Measurements from ENCODE around the gene KRT72. TPM values are rescaled to one million over a fixed set of nuclear protein-coding genes. Genes with fewer than 3 reads are reported as not detected.
A peak's percentile ranks its signal among the peaks of the same experiment; 100 is the strongest.

KRT72 gene
- total RNA-seq, 2 donors from 2014 or later = 0.43 TPM; not detected in 1

- peaks cover 0 to 15% of the 10 kb centered on the region in 2 donors for H3K27me3 Mint-ChIP-seq
- no peaks in the 10 kb centered on the region for H3K36me3 Mint-ChIP-seq
- H3K4me3 Mint-ChIP-seq = no peak within 1 kb of the TSS
- no peaks in the 10 kb centered on the region for H3K9me3 Mint-ChIP-seq
- H3K27ac Mint-ChIP-seq = no peak within 1 kb of the TSS
- DNase-seq (ENCODE audit: low spot score) = no peak
- peaks cover 22 to 33% of the 10 kb centered on the region in 2 donors for H3K4me1 Mint-ChIP-seq (ENCODE audit: low read depth in 2 of 2)
- ATAC-seq = no peak
Observed at GRCh38 chr12:52573743-52574142, 27.5 kb downstream of the KRT72 start, which contains the start of gene KRT74. KRT74 (minus strand) TSS chr12:52573843; CDS start chr12:52573777, 66 bp downstream.

- Mint-ChIP-seq H3K4me1 (ENCODE audit: low read depth in 2 of 2) (peaks cover 25 to 38% of the 10 kb centered on the region in 2 donors), H3K27ac (no peak overlapping the region), H3K27me3 (peaks cover 0 to 15% of the 10 kb centered on the region in 2 donors), H3K9me3 (no peaks in the 10 kb centered on the region), H3K4me3 (no peak overlapping the region), H3K36me3 (no peaks in the 10 kb centered on the region)
- ATAC-seq (no peak), DNase-seq (ENCODE audit: low spot score) (no peak)
Observed at GRCh38 chr12:52573306-52573705, 28.0 kb downstream of the KRT72 start.

GRCh38 chr12:52570511-52570910 is 30.8 kb downstream of the KRT72 start:
- H3K4me3 Mint-ChIP-seq = no peak overlapping the region

GRCh38 chr12:52568111-52568510 is 33.2 kb downstream of the KRT72 start:
- DNase-seq (ENCODE audit: low spot score) (no peak), ATAC-seq (no peak)
- peaks cover 0 to 11% of the 10 kb centered on the region in 2 donors for H3K27me3 Mint-ChIP-seq
- peak overlapping the region; percentile 28 for H3K4me3 Mint-ChIP-seq
- H3K27ac Mint-ChIP-seq = peak overlapping the region in 1 of 2 donors; percentile 62
- H3K9me3 Mint-ChIP-seq = no peaks in the 10 kb centered on the region
- H3K36me3 Mint-ChIP-seq = no peaks in the 10 kb centered on the region
- H3K4me1 Mint-ChIP-seq (ENCODE audit: low read depth in 2 of 2) = peaks cover 29 to 53% of the 10 kb centered on the region in 2 donors

More at GRCh38 chr12:52570511-52570910, 30.8 kb downstream of the KRT72 start:
- DNase-seq (ENCODE audit: low spot score) (no peak), ATAC-seq (no peak)
- Mint-ChIP-seq H3K4me1 (ENCODE audit: low read depth in 2 of 2) (peaks cover 34 to 52% of the 10 kb centered on the region in 2 donors), H3K27ac (no peak overlapping the region), H3K9me3 (no peaks in the 10 kb centered on the region), H3K36me3 (no peaks in the 10 kb centered on the region), H3K27me3 (peaks cover 0 to 12% of the 10 kb centered on the region in 2 donors)

GRCh38 chr12:52566847-52567291 is 34.4 kb downstream of the KRT72 start:
- peak overlapping the region; percentile 67 for H3K4me3 Mint-ChIP-seq
- H3K36me3 Mint-ChIP-seq = no peaks in the 10 kb centered on the region
- H3K4me1 Mint-ChIP-seq (ENCODE audit: low read depth in 2 of 2) = peaks cover 29 to 50% of the 10 kb centered on the region in 2 donors
- peaks cover 0 to 3% of the 10 kb centered on the region in 2 donors for H3K27me3 Mint-ChIP-seq
- peak overlapping the region; percentile 35 to 60 for H3K27ac Mint-ChIP-seq
- ATAC-seq = peak; percentile 91 to 94
- peak; percentile 83 for DNase-seq (ENCODE audit: low spot score)
- H3K9me3 Mint-ChIP-seq = no peaks in the 10 kb centered on the region

GRCh38 chr12:52564582-52564981 is 36.7 kb downstream of the KRT72 start:
- H3K4me1 Mint-ChIP-seq (ENCODE audit: low read depth in 2 of 2) = peaks cover 42 to 56% of the 10 kb centered on the region in 2 donors
- no peaks in the 10 kb centered on the region for H3K27me3 Mint-ChIP-seq
- ATAC-seq (no peak), DNase-seq (ENCODE audit: low spot score) (no peak)
- H3K27ac Mint-ChIP-seq = no peak overlapping the region
- no peaks in the 10 kb centered on the region for H3K36me3 Mint-ChIP-seq
- no peaks in the 10 kb centered on the region for H3K9me3 Mint-ChIP-seq
- H3K4me3 Mint-ChIP-seq = no peak overlapping the region

GRCh38 chr12:52561880-52562449 is 39.3 kb downstream of the KRT72 start:
- Mint-ChIP-seq H3K27me3 (no peaks in the 10 kb centered on the region), H3K9me3 (no peaks in the 10 kb centered on the region), H3K36me3 (no peaks in the 10 kb centered on the region), H3K4me3 (no peak overlapping the region), H3K27ac (no peak overlapping the region), H3K4me1 (ENCODE audit: low read depth in 2 of 2) (peaks cover 45 to 56% of the 10 kb centered on the region in 2 donors)
- DNase-seq (ENCODE audit: low spot score) (no peak), ATAC-seq (no peak)

GRCh38 chr12:52559979-52560378 is 41.3 kb downstream of the KRT72 start:
- Mint-ChIP-seq H3K4me1 (ENCODE audit: low read depth in 2 of 2) (peaks cover 55% of the 10 kb centered on the region in 2 donors), H3K9me3 (no peaks in the 10 kb centered on the region), H3K36me3 (no peaks in the 10 kb centered on the region), H3K27ac (peak overlapping the region in 1 of 2 donors; percentile 47), H3K4me3 (peak overlapping the region; percentile 6), H3K27me3 (no peaks in the 10 kb centered on the region)
- ATAC-seq (no peak), DNase-seq (ENCODE audit: low spot score) (no peak)

GRCh38 chr12:52558781-52559445 is 42.4 kb downstream of the KRT72 start:
- DNase-seq (ENCODE audit: low spot score) (no peak), ATAC-seq (peak in 1 of 2 donors; percentile 18)
- peaks cover 62 to 65% of the 10 kb centered on the region in 2 donors for H3K4me1 Mint-ChIP-seq (ENCODE audit: low read depth in 2 of 2)
- H3K36me3 Mint-ChIP-seq = no peaks in the 10 kb centered on the region
- H3K9me3 Mint-ChIP-seq = peaks cover 3% of the 10 kb centered on the region
- H3K4me3 Mint-ChIP-seq = peak overlapping the region; percentile 54
- no peaks in the 10 kb centered on the region for H3K27me3 Mint-ChIP-seq
- H3K27ac Mint-ChIP-seq = peak overlapping the region in 1 of 2 donors; percentile 49

- peaks cover 68 to 70% of the 10 kb centered on the region in 2 donors for H3K4me1 Mint-ChIP-seq (ENCODE audit: low read depth in 2 of 2)
- H3K27ac Mint-ChIP-seq = peak overlapping the region in 1 of 2 donors; percentile 77
- no peaks in the 10 kb centered on the region for H3K36me3 Mint-ChIP-seq
- H3K9me3 Mint-ChIP-seq = peaks cover 3% of the 10 kb centered on the region
- peak overlapping the region; percentile 37 for H3K4me3 Mint-ChIP-seq
- ATAC-seq = no peak
- DNase-seq (ENCODE audit: low spot score) = no peak
- H3K27me3 Mint-ChIP-seq = no peaks in the 10 kb centered on the region
Observed at GRCh38 chr12:52557476-52557875, 43.8 kb downstream of the KRT72 start.

GRCh38 chr12:52555577-52555976 is 45.7 kb downstream of the KRT72 start:
- no peaks in the 10 kb centered on the region for H3K36me3 Mint-ChIP-seq
- H3K9me3 Mint-ChIP-seq = peaks cover 3% of the 10 kb centered on the region
- ATAC-seq (no peak), DNase-seq (ENCODE audit: low spot score) (no peak)
- peaks cover 0 to 6% of the 10 kb centered on the region in 2 donors for H3K27me3 Mint-ChIP-seq
- H3K27ac Mint-ChIP-seq = peak overlapping the region; percentile 65 to 74
- H3K4me3 Mint-ChIP-seq = peak overlapping the region; percentile 50
- H3K4me1 Mint-ChIP-seq (ENCODE audit: low read depth in 2 of 2) = peaks cover 60 to 61% of the 10 kb centered on the region in 2 donors

- Mint-ChIP-seq H3K4me3 (no peak within 1 kb of the TSS), H3K9me3 (peaks cover 3% of the 10 kb centered on the region), H3K4me1 (ENCODE audit: low read depth in 2 of 2) (peaks cover 37% of the 10 kb centered on the region in 2 donors), H3K27me3 (peaks cover 3 to 6% of the 10 kb centered on the region in 2 donors), H3K27ac (no peak within 1 kb of the TSS), H3K36me3 (no peaks in the 10 kb centered on the region)
- DNase-seq (ENCODE audit: low spot score) (no peak), ATAC-seq (no peak)
Observed at GRCh38 chr12:52552681-52553195, 48.5 kb downstream of the KRT72 start, which contains the start of gene KRT71. KRT71 (minus strand) TSS chr12:52553145; CDS start chr12:52553077, 68 bp downstream.

GRCh38 chr12:52552055-52552454 is 49.2 kb downstream of the KRT72 start:
- H3K4me3 Mint-ChIP-seq = no peak overlapping the region
- H3K36me3 Mint-ChIP-seq = no peaks in the 10 kb centered on the region
- H3K27me3 Mint-ChIP-seq = peaks cover 3 to 6% of the 10 kb centered on the region in 2 donors
- H3K9me3 Mint-ChIP-seq = peaks cover 3% of the 10 kb centered on the region
- DNase-seq (ENCODE audit: low spot score) (no peak), ATAC-seq (no peak)
- peaks cover 32 to 33% of the 10 kb centered on the region in 2 donors for H3K4me1 Mint-ChIP-seq (ENCODE audit: low read depth in 2 of 2)
- H3K27ac Mint-ChIP-seq = no peak overlapping the region

All from natural killer cell treated with Interleukin-12 subunit alpha and Interleukin-12 subunit beta and Interleukin-15 and Interleukin-18, amount 100 ng/mL, for 72 hours (primary cell).